IPS DF 6.9 (cell line): ENCODE data around the gene SPATA20.

ENCODE experiments used
- DNase-seq: peaks from one replicate; pipeline ENCODE4 v3.0.0-alpha.2; 2013; ENCODE audit warnings: low read depth, low spot score
- H3K27ac ChIP-seq: one replicate; pipeline ENCODE4 v1.5.1; 2013; ENCODE audit warnings: low read length, control low read depth
- H3K27me3 ChIP-seq: 2 replicates; pipeline ENCODE4 v1.6.1; 2013; ENCODE audit warnings: mild to moderate bottlenecking, low read length; ENCODE audit not compliant: control insufficient read depth, insufficient read depth
- H3K36me3 ChIP-seq: 2 replicates; pipeline ENCODE4 v1.6.1; 2013; ENCODE audit warnings: low read length; ENCODE audit not compliant: control insufficient read depth, insufficient read depth
- H3K4me1 ChIP-seq: 2 replicates; pipeline ENCODE4 v1.6.1; 2013; ENCODE audit warnings: low read length; ENCODE audit not compliant: control insufficient read depth, insufficient read depth
- H3K4me3 ChIP-seq: 2 replicates; pipeline ENCODE4 v1.5.1; 2013; ENCODE audit warnings: mild to moderate bottlenecking, low read length
- H3K9me3 ChIP-seq: 2 replicates; pipeline ENCODE4 v1.6.1; 2013; ENCODE audit warnings: low read length, inconsistent platforms; ENCODE audit not compliant: control insufficient read depth, insufficient read depth
- WGBS: extraction: QIAGEN DNeasy Blood & Tissue Kit; methylation state at CpG from one replicate; pipeline ENCODE4 v1.1.7; 2013; ENCODE audit warnings: mixed read lengths, missing lambda C conversion rate; ENCODE audit not compliant: insufficient read length, insufficient coverage; 5-methylcytosine and 5-hydroxymethylcytosine counted together

SPATA20 gene

GRCh38 chr17:50533185-50533584 is 13.8 kb upstream of the SPATA20 start:
- Histone ChIP-seq H3K27ac (no peak overlapping the region), H3K36me3 (peaks cover 4% of the 10 kb centered on the region; the same call in 1 of the 2 replicates), H3K4me3 (peak overlapping the region; percentile 53; the same call in 1 of the 2 replicates), H3K27me3 (no peaks in the 10 kb centered on the region), H3K9me3 (no peaks in the 10 kb centered on the region), H3K4me1 (peaks cover 3% of the 10 kb centered on the region)
- no CpG with 5 or more reads among the region's 5 CpGs for WGBS
- DNase-seq: no peak

GRCh38 chr17:50533720-50534148 is 13.2 kb upstream of the SPATA20 start:
- no peak for DNase-seq
- peaks cover 3% of the 10 kb centered on the region for H3K4me1 ChIP-seq
- H3K9me3 ChIP-seq: no peaks in the 10 kb centered on the region
- H3K4me3 ChIP-seq: peak overlapping the region; percentile 38; the same call in 1 of the 2 replicates
- no CpG with 5 or more reads among the region's 17 CpGs for WGBS
- H3K36me3 ChIP-seq: peaks cover 4% of the 10 kb centered on the region; the same call in 1 of the 2 replicates
- H3K27me3 ChIP-seq: no peaks in the 10 kb centered on the region
- H3K27ac ChIP-seq: no peak overlapping the region

- WGBS: no CpG with 5 or more reads among the region's 24 CpGs
- Histone ChIP-seq H3K27ac (no peak overlapping the region), H3K4me1 (peaks cover 3% of the 10 kb centered on the region), H3K27me3 (no peaks in the 10 kb centered on the region), H3K4me3 (peak overlapping the region; percentile 38; the same call in 1 of the 2 replicates), H3K9me3 (no peaks in the 10 kb centered on the region), H3K36me3 (peaks cover 4% of the 10 kb centered on the region; the same call in 1 of the 2 replicates)
- no peak for DNase-seq
Measured at GRCh38 chr17:50534222-50534978, 12.6 kb upstream of the SPATA20 start.

- H3K4me3 ChIP-seq: no peak overlapping the region
- H3K4me1 ChIP-seq: peaks cover 3% of the 10 kb centered on the region
- H3K9me3 ChIP-seq: no peaks in the 10 kb centered on the region
- no peaks in the 10 kb centered on the region for H3K27me3 ChIP-seq
- DNase-seq: no peak
- peaks cover 4% of the 10 kb centered on the region; the same call in 1 of the 2 replicates for H3K36me3 ChIP-seq
- WGBS: no CpG with 5 or more reads among the region's 2 CpGs
- no peak overlapping the region for H3K27ac ChIP-seq
Measured at GRCh38 chr17:50534979-50535326, 12.0 kb upstream of the SPATA20 start.

- DNase-seq: no peak
- Histone ChIP-seq H3K36me3 (peaks cover 4% of the 10 kb centered on the region; the same call in 1 of the 2 replicates), H3K27ac (no peak overlapping the region), H3K4me1 (peaks cover 3% of the 10 kb centered on the region), H3K9me3 (no peaks in the 10 kb centered on the region), H3K27me3 (no peaks in the 10 kb centered on the region), H3K4me3 (no peak overlapping the region)
- no CpG with 5 or more reads among the region's 7 CpGs for WGBS
Measured at GRCh38 chr17:50535407-50535806, 11.6 kb upstream of the SPATA20 start.

- Histone ChIP-seq H3K4me3 (no peak overlapping the region), H3K4me1 (peaks cover 3% of the 10 kb centered on the region), H3K27ac (no peak overlapping the region), H3K36me3 (peaks cover 4% of the 10 kb centered on the region; the same call in 1 of the 2 replicates), H3K9me3 (no peaks in the 10 kb centered on the region), H3K27me3 (no peaks in the 10 kb centered on the region)
- DNase-seq: no peak
- no CpG with 5 or more reads among the region's 45 CpGs for WGBS
Measured at GRCh38 chr17:50536683-50537646, 10.0 kb upstream of the SPATA20 start.

GRCh38 chr17:50537721-50538548 is 9.0 kb upstream of the SPATA20 start:
- WGBS: no CpG with 5 or more reads among the region's 20 CpGs
- Histone ChIP-seq H3K36me3 (peaks cover 4% of the 10 kb centered on the region; the same call in 1 of the 2 replicates), H3K4me3 (no peak overlapping the region), H3K4me1 (peaks cover 5% of the 10 kb centered on the region), H3K27me3 (no peaks in the 10 kb centered on the region), H3K9me3 (no peaks in the 10 kb centered on the region), H3K27ac (no peak overlapping the region)
- no peak for DNase-seq

- no CpG with 5 or more reads among the region's 20 CpGs for WGBS
- Histone ChIP-seq H3K27ac (no peak overlapping the region), H3K4me3 (no peak overlapping the region), H3K9me3 (no peaks in the 10 kb centered on the region), H3K27me3 (no peaks in the 10 kb centered on the region), H3K36me3 (peaks cover 4% of the 10 kb centered on the region; the same call in 1 of the 2 replicates), H3K4me1 (peaks cover 5% of the 10 kb centered on the region; the same call in 1 of the 2 replicates)
- no peak for DNase-seq
Measured at GRCh38 chr17:50538549-50539410, 8.2 kb upstream of the SPATA20 start.

GRCh38 chr17:50539762-50540559 is 7.0 kb upstream of the SPATA20 start:
- no peaks in the 10 kb centered on the region for H3K9me3 ChIP-seq
- H3K4me3 ChIP-seq: no peak overlapping the region
- no peak for DNase-seq
- no CpG with 5 or more reads among the region's 15 CpGs for WGBS
- peaks cover 4% of the 10 kb centered on the region; the same call in 1 of the 2 replicates for H3K36me3 ChIP-seq
- peaks cover 3% of the 10 kb centered on the region; the same call in 1 of the 2 replicates for H3K4me1 ChIP-seq
- H3K27me3 ChIP-seq: no peaks in the 10 kb centered on the region
- no peak overlapping the region for H3K27ac ChIP-seq
